Suprapubic skin (tissue), 4 donors: ENCODE results near the gene WDPCP.

Experiments used
- EP300 ChIP-seq: sonication (generic); formaldehyde crosslinking; IDR thresholded peaks from one replicate; pipeline ENCODE4 v1.6.1; 2017; ENCODE audit warnings: antibody characterized with exemption
- POLR2A ChIP-seq, 2 donors: fragments of 450-650 bp; IDR thresholded peaks; one replicate each; pipeline ENCODE4 v1.6.1; 2017; ENCODE audit warnings: antibody characterized with exemption in 2 of 2, mild to moderate bottlenecking in 2 of 2, moderate library complexity in 2 of 2
- POLR2AphosphoS5 ChIP-seq, 3 donors: sonication (generic); formaldehyde crosslinking; IDR thresholded peaks; one replicate each; pipeline ENCODE4 v1.6.1; 2017; ENCODE audit warnings: antibody characterized with exemption in 3 of 3
- TF ChIP-seq, protein P1 (sequence below), 2 donors: fragments of 200-600 bp in 1 of 2; fragments of 450-650 bp in 1 of 2; sonication (generic) in 1 of 2; IDR thresholded peaks; one replicate each; pipeline ENCODE4 v1.5.1; 2016 to 2019; ENCODE audit warnings: antibody characterized with exemption in 2 of 2, mild to moderate bottlenecking in 1 of 2, moderate library complexity in 1 of 2

DNA sequence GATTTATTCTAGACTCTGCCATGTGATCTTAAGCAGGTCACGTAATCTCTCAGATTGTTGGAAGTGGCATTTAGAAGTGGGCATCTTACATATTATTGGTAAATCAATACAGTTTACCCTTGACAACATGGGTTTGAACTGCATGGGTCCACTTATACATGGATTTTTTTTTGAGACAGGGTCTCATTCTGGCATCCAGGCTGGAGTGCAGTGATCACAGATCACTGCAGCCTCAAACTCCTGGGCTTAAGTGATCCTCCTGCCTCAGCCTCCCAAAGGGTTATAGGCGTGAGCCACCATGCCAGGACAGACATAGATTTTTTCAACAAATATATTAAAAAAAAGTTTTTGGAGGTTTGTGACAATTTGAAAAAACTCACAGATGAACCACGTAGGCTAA lies 393.0 kb downstream of the WDPCP start:
- TF ChIP-seq, protein P1, sequence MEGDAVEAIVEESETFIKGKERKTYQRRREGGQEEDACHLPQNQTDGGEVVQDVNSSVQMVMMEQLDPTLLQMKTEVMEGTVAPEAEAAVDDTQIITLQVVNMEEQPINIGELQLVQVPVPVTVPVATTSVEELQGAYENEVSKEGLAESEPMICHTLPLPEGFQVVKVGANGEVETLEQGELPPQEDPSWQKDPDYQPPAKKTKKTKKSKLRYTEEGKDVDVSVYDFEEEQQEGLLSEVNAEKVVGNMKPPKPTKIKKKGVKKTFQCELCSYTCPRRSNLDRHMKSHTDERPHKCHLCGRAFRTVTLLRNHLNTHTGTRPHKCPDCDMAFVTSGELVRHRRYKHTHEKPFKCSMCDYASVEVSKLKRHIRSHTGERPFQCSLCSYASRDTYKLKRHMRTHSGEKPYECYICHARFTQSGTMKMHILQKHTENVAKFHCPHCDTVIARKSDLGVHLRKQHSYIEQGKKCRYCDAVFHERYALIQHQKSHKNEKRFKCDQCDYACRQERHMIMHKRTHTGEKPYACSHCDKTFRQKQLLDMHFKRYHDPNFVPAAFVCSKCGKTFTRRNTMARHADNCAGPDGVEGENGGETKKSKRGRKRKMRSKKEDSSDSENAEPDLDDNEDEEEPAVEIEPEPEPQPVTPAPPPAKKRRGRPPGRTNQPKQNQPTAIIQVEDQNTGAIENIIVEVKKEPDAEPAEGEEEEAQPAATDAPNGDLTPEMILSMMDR (IDR thresholded peaks at IDR 0.05): no peak
- TF ChIP-seq POLR2A (IDR thresholded peaks at IDR 0.05) (no peak), EP300 (no peak), POLR2AphosphoS5 (IDR thresholded peaks at IDR 0.05) (no peak)
